ENCODE results near the gene HPSE.

DNA sequence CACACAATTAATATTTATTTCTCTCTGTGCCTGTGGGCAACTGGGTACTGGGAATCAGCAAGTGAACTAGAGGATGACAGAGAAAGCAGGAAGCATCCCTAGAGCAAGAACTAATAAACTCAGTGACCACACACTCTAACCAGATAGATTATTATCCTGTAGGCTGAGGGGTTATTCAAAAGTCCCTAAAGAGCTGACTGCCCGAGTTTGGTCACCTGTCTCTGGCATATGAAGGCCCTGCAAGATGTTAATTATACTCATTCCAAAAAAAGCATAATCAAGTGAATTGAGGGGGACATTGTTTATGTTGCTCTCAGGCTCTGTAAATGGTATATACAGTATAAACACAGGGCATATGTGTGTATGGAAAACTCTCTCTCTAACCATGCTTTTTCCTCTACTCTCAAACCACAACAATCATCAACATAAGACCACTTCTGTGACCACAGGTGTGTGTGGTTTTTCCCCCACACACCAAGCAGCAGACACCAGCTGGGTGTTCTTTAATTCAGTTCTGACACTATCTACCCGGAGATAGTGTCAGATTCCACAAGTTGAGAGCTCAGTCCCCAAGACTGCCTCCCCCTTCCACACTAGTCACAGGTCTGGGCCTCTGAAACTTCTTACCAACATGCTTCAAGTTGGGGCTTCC lies 6.2 kb upstream of the HPSE start:
- no peak for TF ChIP-seq EZH2 (IDR thresholded peaks at IDR 0.05; ENCODE audit: borderline replicate concordance, insufficient read depth, low read length, poor library complexity, severe bottlenecking)
- TF ChIP-seq, protein P1, sequence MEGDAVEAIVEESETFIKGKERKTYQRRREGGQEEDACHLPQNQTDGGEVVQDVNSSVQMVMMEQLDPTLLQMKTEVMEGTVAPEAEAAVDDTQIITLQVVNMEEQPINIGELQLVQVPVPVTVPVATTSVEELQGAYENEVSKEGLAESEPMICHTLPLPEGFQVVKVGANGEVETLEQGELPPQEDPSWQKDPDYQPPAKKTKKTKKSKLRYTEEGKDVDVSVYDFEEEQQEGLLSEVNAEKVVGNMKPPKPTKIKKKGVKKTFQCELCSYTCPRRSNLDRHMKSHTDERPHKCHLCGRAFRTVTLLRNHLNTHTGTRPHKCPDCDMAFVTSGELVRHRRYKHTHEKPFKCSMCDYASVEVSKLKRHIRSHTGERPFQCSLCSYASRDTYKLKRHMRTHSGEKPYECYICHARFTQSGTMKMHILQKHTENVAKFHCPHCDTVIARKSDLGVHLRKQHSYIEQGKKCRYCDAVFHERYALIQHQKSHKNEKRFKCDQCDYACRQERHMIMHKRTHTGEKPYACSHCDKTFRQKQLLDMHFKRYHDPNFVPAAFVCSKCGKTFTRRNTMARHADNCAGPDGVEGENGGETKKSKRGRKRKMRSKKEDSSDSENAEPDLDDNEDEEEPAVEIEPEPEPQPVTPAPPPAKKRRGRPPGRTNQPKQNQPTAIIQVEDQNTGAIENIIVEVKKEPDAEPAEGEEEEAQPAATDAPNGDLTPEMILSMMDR (IDR thresholded peaks at IDR 0.05; ENCODE audit: poor library complexity, severe bottlenecking): no peak
